Endothelial cell (in vitro differentiated cells): ENCODE results near the gene USF1. TPM values are rescaled to one million over a fixed set of nuclear protein-coding genes. Genes with fewer than 3 reads are reported as not detected.

Experiments used
- DNase-seq: peaks from one replicate; pipeline ENCODE4 v3.0.0; 2021; ENCODE audit warnings: low spot score
- H3K27ac Mint-ChIP-seq: one replicate; pipeline ENCODE4 v1.8.0; 2021; ENCODE audit warnings: mixed read lengths, inconsistent platforms; ENCODE audit not compliant: unreplicated experiment
- H3K27me3 Mint-ChIP-seq: one replicate; pipeline ENCODE4 v1.8.0; 2021; ENCODE audit warnings: mild to moderate bottlenecking, moderate library complexity, mixed read lengths, inconsistent platforms; ENCODE audit not compliant: unreplicated experiment
- H3K36me3 Mint-ChIP-seq: one replicate; pipeline ENCODE4 v1.8.0; 2021; ENCODE audit warnings: mild to moderate bottlenecking, low read depth, mixed read lengths, inconsistent platforms; ENCODE audit not compliant: unreplicated experiment
- H3K4me1 Mint-ChIP-seq: one replicate; pipeline ENCODE4 v1.8.0; 2021; ENCODE audit warnings: mild to moderate bottlenecking, mixed read lengths, inconsistent platforms; ENCODE audit not compliant: unreplicated experiment
- H3K4me3 Mint-ChIP-seq: one replicate; pipeline ENCODE4 v1.8.0; 2021; ENCODE audit warnings: mild to moderate bottlenecking, mixed read lengths, inconsistent platforms; ENCODE audit not compliant: unreplicated experiment
- H3K9me3 Mint-ChIP-seq: one replicate; pipeline ENCODE4 v1.8.0; 2021; ENCODE audit warnings: mixed read lengths, inconsistent platforms; ENCODE audit not compliant: unreplicated experiment
- CTCF ChIP-seq: fragments of 200-600 bp; sonication (generic); IDR thresholded peaks from one replicate; pipeline ENCODE4 v1.5.0; 2021; ENCODE audit warnings: antibody characterized with exemption; ENCODE audit not compliant: unreplicated experiment
- total RNA-seq: library from RNA; stranded (reverse); fragmentation: NEBNext Ultra II Directional; extraction: Animal tissue kit (Norgen Biotek cat#: 25700); gene quantifications from one replicate; pipeline ENCODE4 v1.2.1, GENCODE V29; 2021; ENCODE audit not compliant: unreplicated experiment

The USF1 gene
- total RNA-seq, 1 donor from 2014 or later = 121 TPM

GRCh38 chr1:161047436-161048420 lies 2.0 kb upstream of the USF1 start:
- H3K36me3 Mint-ChIP-seq = peaks cover 28% of the 10 kb centered on the region
- TF ChIP-seq CTCF = no peak
- H3K9me3 Mint-ChIP-seq = peaks cover 8% of the 10 kb centered on the region
- peaks cover 19% of the 10 kb centered on the region for H3K27me3 Mint-ChIP-seq
- no peak overlapping the region for H3K4me3 Mint-ChIP-seq
- DNase-seq = no peak
- peaks cover 27% of the 10 kb centered on the region for H3K4me1 Mint-ChIP-seq
- peak overlapping the region; percentile 100 for H3K27ac Mint-ChIP-seq

- Mint-ChIP-seq H3K9me3 (peaks cover 8% of the 10 kb centered on the region), H3K27me3 (peaks cover 19% of the 10 kb centered on the region), H3K36me3 (peaks cover 37% of the 10 kb centered on the region), H3K4me1 (peaks cover 32% of the 10 kb centered on the region), H3K4me3 (peak overlapping the region; percentile 99), H3K27ac (peak overlapping the region; percentile 100)
- TF ChIP-seq CTCF = no peak
- no peak for DNase-seq
Measured at GRCh38 chr1:161046605-161047228, 940 bp upstream of the USF1 start.

GRCh38 chr1:161044908-161045735 lies 655 bp downstream of the USF1 start:
- Mint-ChIP-seq H3K27me3 (peaks cover 19% of the 10 kb centered on the region), H3K36me3 (peaks cover 47% of the 10 kb centered on the region), H3K27ac (peak overlapping the region; percentile 100)

GRCh38 chr1:161044535-161044907 lies 1.3 kb downstream of the USF1 start:
- Mint-ChIP-seq H3K36me3 (peaks cover 53% of the 10 kb centered on the region), H3K27ac (peak overlapping the region; percentile 99), H3K4me3 (peak overlapping the region; percentile 99), H3K4me1 (peaks cover 32% of the 10 kb centered on the region), H3K27me3 (peaks cover 19% of the 10 kb centered on the region), H3K9me3 (peaks cover 8% of the 10 kb centered on the region)
- no peak for DNase-seq
- no peak for TF ChIP-seq CTCF

More at GRCh38 chr1:161044908-161045735, 655 bp downstream of the USF1 start:
- peak; percentile 59 for DNase-seq
- Mint-ChIP-seq H3K4me3 (peak overlapping the region; percentile 99), H3K4me1 (peaks cover 32% of the 10 kb centered on the region), H3K9me3 (peaks cover 8% of the 10 kb centered on the region)
- TF ChIP-seq CTCF = no peak
